Stomach (tissue), 19 donors: ENCODE results near the gene KRTAP9-4. TPM values are rescaled to one million over a fixed set of nuclear protein-coding genes. Genes with fewer than 3 reads are reported as not detected.
"Not testable (repeated sequence)": the region's sequence is repeated elsewhere in the genome, so short reads cannot be mapped to it uniquely, and the experiment has no call there.

ENCODE experiments used
- DNase-seq, 2 donors: peaks; one replicate each; pipeline versions ENCODE4 v3.0.0 to v3.0.0-alpha.2; 2013 to 2019
- H3K27ac ChIP-seq, 5 donors: fragments of 200-600 bp in 4 of 5; sonication (generic) in 4 of 5; one replicate each; pipeline ENCODE4 v1.5.1; 2013 to 2019; ENCODE audit warnings: mild to moderate bottlenecking in 1 of 5, moderate library complexity in 1 of 5
- H3K27me3 ChIP-seq, 3 donors: fragments of 200-600 bp; sonication (generic); one replicate each; pipeline ENCODE4 v1.5.1; 2017 to 2019; ENCODE audit warnings: mixed run types in 1 of 3
- H3K36me3 ChIP-seq, 4 donors: fragments of 200-600 bp; sonication (generic); 1 replicate in 3 of 4; 2 replicates in 1 of 4; pipeline ENCODE4 v1.5.1; 2016 to 2019
- H3K4me1 ChIP-seq, 4 donors: fragments of 200-600 bp; sonication (generic); one replicate each; pipeline ENCODE4 v1.5.1; 2016 to 2019
- H3K4me3 ChIP-seq, 4 donors: fragments of 200-600 bp; sonication (generic) in 3 of 4; one replicate each; pipeline ENCODE4 v1.5.1; 2016 to 2019; ENCODE audit warnings: mild to moderate bottlenecking in 1 of 4
- H3K9me3 ChIP-seq, 4 donors: fragments of 200-600 bp; sonication (generic); one replicate each; pipeline ENCODE4 v1.5.1; 2016 to 2019
- EP300 ChIP-seq: sonication (generic); formaldehyde crosslinking; IDR thresholded peaks from one replicate; pipeline ENCODE4 v1.6.1; 2017; ENCODE audit warnings: antibody characterized with exemption
- POLR2A ChIP-seq, 4 donors: fragments of 450-650 bp; IDR thresholded peaks; one replicate each; pipeline ENCODE4 v1.6.1; 2016; ENCODE audit warnings: antibody characterized with exemption in 4 of 4, control low read depth in 2 of 4, mild to moderate bottlenecking in 1 of 4, moderate library complexity in 1 of 4
- POLR2AphosphoS5 ChIP-seq, 3 donors: sonication (generic); formaldehyde crosslinking; IDR thresholded peaks; one replicate each; pipeline ENCODE4 v1.6.1; 2016; ENCODE audit warnings: antibody characterized with exemption in 3 of 3
- WGBS, 5 donors: extraction: QIAGEN DNeasy Blood & Tissue Kit in 3 of 5; methylation state at CpG; one replicate each; pipeline versions ENCODE4 v1.1.5 to v1.1.7; 2013 to 2018; 5-methylcytosine and 5-hydroxymethylcytosine counted together
- intact Hi-C: fragments of 100-400 bp; cut with DNase I; formaldehyde crosslinking; loops from one replicate; pipeline ENCODE4 v1.15.1; 2023; ENCODE audit warnings: low total_unique reads
- long read RNA-seq, 10 donors: transcript quantifications; one replicate each; lab custom pipeline, GENCODE V29; 2026
- polyA plus RNA-seq, 3 donors: library from polyadenylated mRNA; stranded (reverse); fragments of 200-250 nt; gene quantifications; one replicate each; pipeline ENCODE4 v1.2.3, GENCODE V29; 2013
- total RNA-seq, 5 donors: library from RNA; depleted of rRNA; stranded (reverse); fragments of >200 nt; gene quantifications; one replicate each; pipeline versions ENCODE4 v1.1.0 to v1.2.3, GENCODE V29; 2014 to 2016
- TF ChIP-seq, protein P1 (sequence below), 7 experiments: fragments of 450-650 bp in 4 of 7; fragments of 200-600 bp in 3 of 7; sonication (generic) in 3 of 7; IDR thresholded peaks; one replicate each; pipeline ENCODE4 v1.5.1; 2016 to 2019; ENCODE audit warnings: antibody characterized with exemption in 7 of 7, control low read depth in 2 of 7, mild to moderate bottlenecking in 1 of 7
- donor health status: healthy with polysubstance abuse.
- donor health status: Bipolar disorder and iron deficiency.
- donor health status: healthy.

Gene KRTAP9-4, protein sequence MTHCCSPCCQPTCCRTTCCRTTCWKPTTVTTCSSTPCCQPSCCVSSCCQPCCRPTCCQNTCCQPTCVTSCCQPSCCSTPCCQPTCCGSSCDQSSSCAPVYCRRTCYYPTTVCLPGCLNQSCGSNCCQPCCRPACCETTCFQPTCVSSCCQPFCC
- total RNA-seq = not detected
- not detected for polyA plus RNA-seq
- long read RNA-seq, donor 1 = 0 reads
- long read RNA-seq, donor 2 = 0 reads
- long read RNA-seq, donor 3 = 0 reads
- long read RNA-seq, donor 4 = 0 reads
- long read RNA-seq, donor 5 = 0 reads
- long read RNA-seq, donor 6 = 0 reads
- long read RNA-seq, donor 7 = 0 reads
- long read RNA-seq, donor 8 = 0 reads
- long read RNA-seq, donor 9 = 0 reads
- long read RNA-seq, donor 10 = 0 reads

DNA sequence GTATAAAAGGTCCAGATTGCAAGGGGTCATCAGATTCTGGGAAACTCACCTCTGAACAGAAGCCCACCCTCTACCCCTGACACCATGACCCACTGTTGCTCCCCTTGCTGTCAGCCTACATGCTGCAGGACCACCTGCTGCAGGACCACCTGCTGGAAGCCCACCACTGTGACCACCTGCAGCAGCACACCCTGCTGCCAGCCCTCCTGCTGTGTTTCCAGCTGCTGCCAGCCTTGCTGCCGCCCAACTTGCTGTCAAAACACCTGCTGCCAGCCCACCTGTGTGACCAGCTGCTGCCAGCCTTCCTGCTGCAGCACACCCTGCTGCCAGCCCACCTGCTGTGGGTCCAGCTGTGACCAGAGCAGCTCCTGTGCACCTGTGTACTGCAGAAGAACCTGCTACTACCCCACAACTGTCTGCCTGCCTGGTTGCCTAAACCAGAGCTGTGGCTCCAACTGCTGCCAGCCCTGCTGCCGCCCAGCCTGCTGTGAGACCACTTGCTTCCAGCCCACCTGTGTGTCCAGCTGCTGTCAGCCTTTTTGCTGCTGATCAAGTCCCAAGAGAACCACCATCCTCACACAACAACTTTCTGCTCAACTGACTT, at the start of gene KRTAP9-4:
KRTAP9-4 (plus strand) TSS at position 51 of the 604 bp plus-strand sequence; CDS start at position 85, 34 bp downstream.
- H3K36me3 ChIP-seq, intact Hi-C loops, H3K27me3 ChIP-seq, H3K4me1 ChIP-seq, DNase-seq, H3K9me3 ChIP-seq, H3K27ac ChIP-seq, H3K4me3 ChIP-seq: not testable (repeated sequence)
- 42 to 85% (median 53%) methylated on average over 1 to 2 of the region's 2 CpGs for WGBS, 5 donors

DNA sequence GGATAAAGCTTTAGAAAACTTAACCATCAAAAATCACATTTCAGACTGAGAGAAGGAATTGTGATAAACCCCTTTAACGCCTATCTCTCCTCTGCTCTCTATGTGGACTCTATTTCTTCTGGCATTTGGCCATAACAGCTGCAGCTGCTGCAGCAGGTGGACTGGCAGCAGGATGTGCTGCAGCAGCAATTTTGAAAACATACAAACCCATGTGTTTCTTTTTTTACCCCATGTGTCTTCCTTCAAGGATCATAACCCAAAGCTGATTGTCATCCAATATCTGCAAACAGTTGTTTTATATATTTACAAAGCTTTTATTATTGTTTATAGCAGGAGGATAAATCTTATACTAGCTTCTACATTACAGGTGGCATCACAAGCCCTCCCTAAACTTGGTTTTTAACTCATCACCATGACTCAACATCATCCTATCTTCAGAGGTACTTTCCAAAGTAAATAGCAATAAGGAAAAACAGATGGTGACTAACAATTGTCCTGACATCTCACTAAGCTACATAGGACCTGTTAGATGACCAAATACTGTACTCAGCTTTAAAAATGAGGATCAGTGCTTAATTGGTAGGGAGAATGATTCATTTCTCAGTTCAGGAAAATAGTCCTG, 37.5 kb upstream of the KRTAP9-4 start:
- Histone ChIP-seq H3K36me3 (no peaks in the 10 kb centered on the region), H3K4me1 (no peaks in the 10 kb centered on the region), H3K27me3 (peaks cover 0 to 30% (median 11%) of the 10 kb centered on the region in 3 donors), H3K27ac (no peak overlapping the region), H3K9me3 (no peaks in the 10 kb centered on the region), H3K4me3 (no peak overlapping the region)
- intact Hi-C loops = no loop called here
- WGBS, 5 donors = 18 to 44% (median 34%) methylated on average over 1 of the region's 1 CpG
- TF ChIP-seq, protein P1, sequence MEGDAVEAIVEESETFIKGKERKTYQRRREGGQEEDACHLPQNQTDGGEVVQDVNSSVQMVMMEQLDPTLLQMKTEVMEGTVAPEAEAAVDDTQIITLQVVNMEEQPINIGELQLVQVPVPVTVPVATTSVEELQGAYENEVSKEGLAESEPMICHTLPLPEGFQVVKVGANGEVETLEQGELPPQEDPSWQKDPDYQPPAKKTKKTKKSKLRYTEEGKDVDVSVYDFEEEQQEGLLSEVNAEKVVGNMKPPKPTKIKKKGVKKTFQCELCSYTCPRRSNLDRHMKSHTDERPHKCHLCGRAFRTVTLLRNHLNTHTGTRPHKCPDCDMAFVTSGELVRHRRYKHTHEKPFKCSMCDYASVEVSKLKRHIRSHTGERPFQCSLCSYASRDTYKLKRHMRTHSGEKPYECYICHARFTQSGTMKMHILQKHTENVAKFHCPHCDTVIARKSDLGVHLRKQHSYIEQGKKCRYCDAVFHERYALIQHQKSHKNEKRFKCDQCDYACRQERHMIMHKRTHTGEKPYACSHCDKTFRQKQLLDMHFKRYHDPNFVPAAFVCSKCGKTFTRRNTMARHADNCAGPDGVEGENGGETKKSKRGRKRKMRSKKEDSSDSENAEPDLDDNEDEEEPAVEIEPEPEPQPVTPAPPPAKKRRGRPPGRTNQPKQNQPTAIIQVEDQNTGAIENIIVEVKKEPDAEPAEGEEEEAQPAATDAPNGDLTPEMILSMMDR (IDR thresholded peaks at IDR 0.05) = no peak
- no peak for TF ChIP-seq EP300
- DNase-seq = peak in 1 of 2 donors; percentile 22

DNA sequence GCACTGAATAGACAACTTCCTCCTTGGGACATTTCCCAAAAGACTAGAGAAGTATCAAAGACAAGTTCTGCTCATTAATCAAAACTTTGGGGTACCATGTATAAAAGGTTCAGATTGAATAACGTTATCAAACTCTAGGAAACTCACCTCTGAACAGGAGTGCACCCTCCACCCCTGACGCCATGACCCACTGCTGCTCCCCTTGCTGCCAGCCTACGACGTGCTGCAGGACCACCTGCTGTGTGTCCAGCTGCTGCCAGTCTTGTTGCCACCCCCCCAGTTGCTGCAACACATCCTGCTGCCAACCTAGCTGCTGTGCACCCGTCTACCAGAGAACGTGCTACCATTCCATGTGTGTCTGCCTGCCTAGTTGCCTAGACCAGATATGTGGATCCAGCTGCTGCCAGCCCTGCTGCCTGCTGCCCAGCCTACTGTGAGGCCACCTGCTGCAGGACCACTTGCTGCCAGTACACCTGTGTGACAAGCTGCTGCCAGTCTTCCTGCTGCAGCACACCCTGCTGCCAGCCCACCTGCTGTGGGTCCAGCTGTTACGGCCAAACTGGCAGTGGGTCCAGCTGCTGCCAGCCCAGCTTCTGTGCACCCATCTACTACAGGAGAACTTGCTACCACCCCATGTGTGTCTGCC, 36.8 kb upstream of the KRTAP9-4 start:
- peaks cover 0 to 30% (median 11%) of the 10 kb centered on the region in 3 donors for H3K27me3 ChIP-seq
- peak in 1 of 2 donors; percentile 3 for DNase-seq
- H3K4me3 ChIP-seq = no peak overlapping the region
- no peak overlapping the region for H3K27ac ChIP-seq
- no peaks in the 10 kb centered on the region for H3K36me3 ChIP-seq
- no peaks in the 10 kb centered on the region for H3K9me3 ChIP-seq
- 61 to 72% (median 65%) methylated on average over 7 of the region's 7 CpGs for WGBS, 5 donors
- H3K4me1 ChIP-seq = no peaks in the 10 kb centered on the region
- intact Hi-C loops = no loop called here
- no peak for TF ChIP-seq POLR2A (IDR thresholded peaks at IDR 0.05)
- TF ChIP-seq POLR2AphosphoS5 (IDR thresholded peaks at IDR 0.05) = no peak
- TF ChIP-seq, protein P1 (IDR thresholded peaks at IDR 0.05) = no peak
- TF ChIP-seq EP300 = no peak

DNA sequence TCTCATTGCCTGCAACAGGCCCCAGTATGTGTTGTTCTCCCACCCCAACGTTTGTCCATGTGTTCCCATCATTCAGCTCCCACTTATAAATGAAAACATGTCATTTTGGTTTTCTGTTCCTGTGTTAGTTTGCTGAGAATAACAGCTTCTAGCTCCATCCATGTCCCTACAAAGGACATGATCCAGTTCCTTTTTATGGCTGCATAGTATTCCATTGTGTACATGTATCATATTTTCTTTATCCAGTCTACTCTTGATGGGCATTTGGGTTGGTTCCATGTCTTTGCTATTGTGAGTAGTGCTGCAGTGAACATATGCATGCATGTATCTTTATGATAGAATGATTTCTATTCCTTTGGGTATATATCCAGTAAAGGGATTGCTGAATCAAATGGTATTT, 33.8 kb upstream of the KRTAP9-4 start:
- intact Hi-C loops = no loop called here
- 73 to 80% (median 76%) methylated on average over 1 of the region's 1 CpG for WGBS, 5 donors
- no peaks in the 10 kb centered on the region for H3K4me1 ChIP-seq

More for the DNA sequence above, 33.8 kb upstream of the KRTAP9-4 start:
- H3K4me3 ChIP-seq = no peak overlapping the region
- no peaks in the 10 kb centered on the region for H3K36me3 ChIP-seq
- H3K27ac ChIP-seq = no peak overlapping the region
- H3K9me3 ChIP-seq = peaks cover 0 to 3% (median 0%) of the 10 kb centered on the region in 4 donors
- no peak for DNase-seq
- TF ChIP-seq EP300 (no peak), POLR2A (IDR thresholded peaks at IDR 0.05) (no peak), POLR2AphosphoS5 (IDR thresholded peaks at IDR 0.05) (no peak)
- TF ChIP-seq, protein P1 (IDR thresholded peaks at IDR 0.05) = no peak
- peaks cover 0 to 17% (median 11%) of the 10 kb centered on the region in 3 donors for H3K27me3 ChIP-seq
